Islet precursor cell (in vitro differentiated cells): ENCODE data around the gene ZDHHC6.
"Not testable (repeated sequence)": the region's sequence is repeated elsewhere in the genome, so short reads cannot be mapped to it uniquely, and the experiment has no call there.

Experiments
- DNase-seq: peaks from one replicate; pipeline ENCODE4 v3.0.0-alpha.2; 2018

Gene ZDHHC6

GRCh38 chr10:112442063-112442462 is 4.7 kb downstream of the ZDHHC6 start:
- no peak for DNase-seq

GRCh38 chr10:112441520-112441919 is 5.2 kb downstream of the ZDHHC6 start:
- DNase-seq, result no peak

GRCh38 chr10:112438356-112438755 is 8.4 kb downstream of the ZDHHC6 start:
- DNase-seq, result no peak

DNA sequence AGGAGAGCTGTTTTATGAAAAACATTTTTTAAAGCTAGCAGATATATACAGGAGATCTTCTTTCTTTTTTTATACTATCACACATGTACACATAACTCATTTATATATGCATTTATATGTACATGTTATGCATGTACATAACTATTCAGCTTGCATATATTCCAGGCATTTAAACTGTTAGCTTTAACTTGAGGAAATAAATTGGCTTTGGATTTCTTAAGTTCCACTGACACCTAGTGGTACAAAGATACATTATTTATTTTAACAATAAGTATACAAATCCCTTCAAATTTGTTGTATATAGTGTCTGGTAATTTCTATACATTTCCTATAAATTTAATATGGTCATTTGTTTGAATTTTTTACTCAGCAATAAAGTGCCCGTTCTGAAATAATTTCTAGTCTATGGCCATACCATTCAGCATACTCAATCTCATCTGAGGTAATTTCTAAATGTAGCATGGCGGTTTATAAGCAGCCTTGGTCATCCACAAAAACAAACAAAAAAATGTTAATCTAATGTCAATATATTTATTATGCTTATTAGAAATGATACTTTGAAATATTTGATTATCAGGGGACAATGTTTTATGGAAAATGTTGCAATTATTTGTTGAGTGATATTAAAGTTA is 11.6 kb downstream of the ZDHHC6 start:
- DNase-seq, result no peak

- DNase-seq, result no peak
Measured at GRCh38 chr10:112433136-112433535, 13.6 kb downstream of the ZDHHC6 start.

DNA sequence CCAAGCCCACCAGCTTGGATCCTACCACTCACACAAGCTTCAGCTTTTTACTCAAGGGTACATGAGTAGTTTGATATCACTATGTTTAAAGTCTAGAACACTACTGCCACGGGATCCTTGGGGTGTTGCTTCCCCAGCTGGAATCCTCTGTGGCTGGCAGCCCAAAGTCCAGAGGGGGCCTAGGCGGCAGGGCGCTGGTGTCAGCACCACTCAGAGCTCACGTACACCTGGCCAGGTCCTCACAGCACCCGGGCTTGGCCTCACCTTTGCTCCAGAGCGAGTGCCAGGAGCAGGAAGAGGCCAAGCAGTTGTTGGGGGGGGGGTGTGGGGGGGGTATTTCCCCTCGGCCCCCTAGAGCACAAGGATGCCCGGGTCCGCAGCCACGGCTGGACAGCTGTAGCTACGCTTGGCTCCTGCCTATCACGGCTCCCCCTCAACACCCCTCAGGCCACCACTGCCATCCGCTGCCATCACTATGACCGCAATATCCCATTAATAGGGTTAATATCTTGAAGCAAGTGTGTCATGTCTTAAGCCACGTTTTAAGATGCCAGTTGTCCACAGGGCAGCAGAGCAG is 17.0 kb downstream of the ZDHHC6 start:
- DNase-seq, result no peak

GRCh38 chr10:112429147-112429546 is 17.6 kb downstream of the ZDHHC6 start:
- no peak for DNase-seq

DNA sequence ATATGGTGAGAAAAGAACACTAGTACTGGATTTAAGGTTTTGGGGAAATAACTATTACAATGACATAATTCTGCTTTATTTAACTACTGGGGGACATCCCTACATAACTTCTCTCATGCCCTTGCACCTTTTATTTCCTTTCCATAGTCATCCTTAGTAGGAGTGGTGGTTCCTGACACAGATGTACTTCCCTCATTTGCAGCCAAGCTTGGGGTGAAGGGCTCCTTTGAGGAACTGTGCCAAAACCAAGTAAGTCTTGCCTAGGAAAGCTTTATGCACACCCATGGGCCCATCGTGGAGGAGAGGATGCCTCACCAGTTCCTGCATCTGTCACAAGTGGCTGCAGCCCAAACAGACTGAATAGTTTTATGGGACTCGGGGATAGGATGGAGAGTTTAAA is 20.6 kb downstream of the ZDHHC6 start:
- no peak for DNase-seq

DNA sequence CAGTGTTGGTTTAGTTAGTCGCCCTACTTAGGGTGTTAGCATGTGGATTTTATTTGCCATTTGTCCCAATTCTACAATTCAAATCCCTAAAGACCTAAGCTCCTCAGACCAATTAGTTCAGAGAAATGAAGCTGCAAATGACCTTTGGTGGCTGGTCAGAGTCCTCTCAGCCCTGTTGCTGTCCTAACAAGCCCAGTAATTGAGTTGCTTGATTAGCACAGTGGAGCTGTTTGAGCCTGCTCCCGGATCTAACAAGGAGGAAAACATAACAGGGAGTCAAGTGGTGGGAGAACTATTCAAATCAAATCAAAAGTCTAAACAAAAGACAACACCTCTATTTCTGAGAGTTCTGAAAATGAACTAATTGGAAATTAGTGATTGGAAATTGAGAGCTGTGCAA is 22.1 kb downstream of the ZDHHC6 start:
- DNase-seq, result no peak

GRCh38 chr10:112421731-112422130 is 25.0 kb downstream of the ZDHHC6 start:
- DNase-seq, result no peak

DNA sequence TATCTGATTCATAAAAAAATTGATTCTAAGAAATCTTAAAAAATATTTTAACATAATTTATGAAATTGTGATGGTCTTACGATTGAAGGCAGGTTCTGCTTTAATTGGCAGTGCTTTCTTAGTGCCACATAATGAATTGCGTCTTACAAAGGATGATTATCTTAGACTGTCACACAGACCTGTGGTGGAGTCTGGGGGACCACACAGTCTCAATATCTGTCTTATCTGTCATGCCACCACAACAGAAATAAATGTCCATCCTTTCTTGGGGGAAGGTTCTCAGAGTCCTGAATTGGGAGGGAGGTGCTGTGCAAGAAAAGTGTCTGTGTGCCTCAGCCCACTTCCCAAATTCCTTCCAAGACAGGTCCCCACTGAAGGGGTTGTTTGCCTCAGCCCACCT is 34.0 kb downstream of the ZDHHC6 start:
- no peak for DNase-seq

DNA sequence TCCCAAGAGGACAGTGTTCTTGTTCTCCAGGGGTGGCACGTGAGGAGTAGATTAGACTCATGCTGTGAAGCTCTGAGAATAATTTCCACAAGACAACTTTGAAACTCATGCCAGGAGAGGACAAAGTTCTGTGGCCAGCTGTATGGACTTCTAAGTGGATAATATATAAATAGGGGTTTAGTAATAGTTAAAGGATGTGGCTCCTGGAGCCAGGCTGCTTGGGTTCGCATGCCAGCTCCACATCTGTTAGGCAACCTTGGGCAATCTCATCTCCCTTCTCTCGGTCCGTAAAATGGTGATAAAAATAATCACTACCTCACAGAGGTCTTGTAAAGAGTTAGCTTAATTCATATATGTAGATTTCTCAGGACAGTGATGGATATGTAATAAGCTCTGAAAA is 37.0 kb downstream of the ZDHHC6 start:
- DNase-seq, result no peak

DNA sequence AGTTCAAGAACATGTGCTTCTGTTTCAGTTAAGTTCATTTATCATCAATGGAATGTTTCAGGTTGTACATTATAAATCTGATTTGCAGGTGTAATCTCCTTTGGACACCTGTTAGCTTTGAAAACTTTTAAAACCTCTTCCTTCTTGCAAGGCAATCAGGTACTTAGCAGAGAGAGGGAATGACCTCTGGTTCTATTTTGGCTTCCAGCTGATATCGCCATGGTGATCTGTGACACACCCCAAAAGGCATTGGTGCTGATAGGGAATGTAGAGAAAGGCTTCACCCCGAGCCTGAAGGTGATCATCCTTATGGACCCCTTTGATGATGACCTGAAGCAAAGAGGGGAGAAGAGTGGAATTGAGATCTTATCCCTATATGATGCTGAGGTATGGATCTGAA is 37.4 kb downstream of the ZDHHC6 start:
- no peak for DNase-seq

DNA sequence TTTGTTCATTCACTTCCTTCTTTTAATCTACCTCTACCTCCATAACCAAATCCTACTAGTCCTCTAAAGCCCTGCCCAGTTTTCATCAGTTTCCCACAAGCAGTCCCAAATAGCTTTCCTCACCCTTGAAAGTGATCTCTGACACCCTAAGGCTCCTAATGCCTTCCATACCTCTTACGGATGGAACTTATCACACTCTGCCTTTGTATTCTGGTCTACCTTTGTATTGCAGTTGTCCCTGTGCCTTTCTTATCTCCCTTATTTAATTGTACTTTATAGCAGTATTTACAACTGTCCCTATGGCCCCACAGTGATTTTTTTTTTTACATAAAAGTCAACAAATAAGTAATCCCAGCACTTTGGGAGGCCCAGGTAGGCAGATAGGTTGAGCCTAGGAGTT is 39.0 kb downstream of the ZDHHC6 start:
- no peak for DNase-seq

DNA sequence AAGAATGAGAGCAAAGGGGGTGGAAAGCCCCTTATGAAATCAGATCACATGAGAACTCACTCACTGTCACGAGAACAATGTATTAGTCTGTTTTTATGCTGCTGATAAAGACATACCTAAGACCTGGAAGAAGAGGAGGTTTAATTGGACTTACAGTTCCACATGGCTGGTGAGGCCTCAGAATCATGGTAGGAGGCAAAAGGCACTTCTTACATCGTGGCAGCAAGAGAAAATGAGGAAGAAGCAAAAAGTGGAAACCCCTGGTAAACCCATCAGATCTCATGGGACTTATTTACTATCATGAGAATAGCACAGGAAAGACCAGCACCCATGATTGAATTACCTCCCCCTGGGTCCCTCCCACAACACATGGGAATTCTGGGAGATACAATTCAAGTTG is 39.9 kb downstream of the ZDHHC6 start:
- not testable (repeated sequence) for DNase-seq

- no peak for DNase-seq
Measured at GRCh38 chr10:112404617-112405016, 42.1 kb downstream of the ZDHHC6 start.

DNA sequence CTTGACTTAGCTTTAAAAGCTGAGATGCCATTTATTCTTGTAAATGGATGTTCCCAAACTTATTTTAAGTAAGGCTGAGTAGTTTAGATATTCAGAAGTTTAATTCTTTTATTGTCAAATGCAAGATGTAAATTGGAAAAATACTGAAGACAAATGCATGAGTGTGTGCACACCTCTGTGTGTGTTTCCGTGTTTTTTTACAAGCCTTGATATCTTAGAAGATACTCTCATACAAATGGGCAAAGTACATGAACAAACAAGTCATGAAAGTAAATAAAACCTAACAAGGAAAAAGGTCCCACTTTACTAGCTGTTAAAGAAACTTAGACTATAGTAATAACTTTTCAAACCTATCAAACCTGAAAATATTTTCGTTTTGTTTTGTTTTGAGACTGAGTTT is 43.8 kb downstream of the ZDHHC6 start:
- DNase-seq, result no peak

DNA sequence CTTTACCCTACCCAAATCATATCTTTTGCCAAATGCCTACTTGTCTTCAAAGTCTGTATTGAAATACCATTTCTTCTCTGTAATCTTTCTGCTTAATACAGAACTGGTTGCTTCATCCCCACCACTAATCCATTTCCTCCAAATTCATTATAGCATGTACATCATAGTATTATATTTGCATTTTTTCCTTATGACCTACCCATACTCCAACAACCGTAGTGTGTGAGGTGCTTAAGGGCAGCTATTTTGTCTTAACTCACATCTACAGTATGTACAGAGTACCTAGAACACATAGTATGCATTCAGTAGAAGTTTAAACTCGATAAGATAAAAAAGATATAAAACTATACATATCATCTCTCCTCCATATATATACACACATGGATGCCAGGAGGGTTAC is 49.1 kb downstream of the ZDHHC6 start:
- DNase-seq, result no peak

- DNase-seq, result peak; percentile 58
Measured at GRCh38 chr10:112395809-112396530, 50.7 kb downstream of the ZDHHC6 start.

GRCh38 chr10:112394475-112394875 is 52.2 kb downstream of the ZDHHC6 start:
- DNase-seq, result no peak

DNA sequence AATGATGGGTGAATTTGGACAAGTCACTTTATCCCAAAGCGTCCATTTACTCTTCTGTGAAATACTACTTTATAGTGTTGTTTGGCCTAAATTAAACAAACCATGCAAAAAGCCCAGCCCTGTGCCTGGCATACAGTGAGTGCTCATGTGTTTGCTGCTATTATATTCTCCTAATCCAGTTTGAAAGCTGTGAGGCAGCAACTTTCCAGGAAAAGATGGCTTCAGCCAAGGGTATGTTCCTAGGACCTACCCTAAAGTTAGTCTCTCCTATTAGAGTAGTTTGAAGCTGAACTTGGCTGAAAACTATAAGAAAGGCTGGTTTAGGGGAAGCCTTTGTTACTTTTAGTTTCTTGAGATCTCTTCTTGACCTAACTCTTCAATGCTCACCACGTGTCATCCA is 52.9 kb downstream of the ZDHHC6 start:
- no peak for DNase-seq

DNA sequence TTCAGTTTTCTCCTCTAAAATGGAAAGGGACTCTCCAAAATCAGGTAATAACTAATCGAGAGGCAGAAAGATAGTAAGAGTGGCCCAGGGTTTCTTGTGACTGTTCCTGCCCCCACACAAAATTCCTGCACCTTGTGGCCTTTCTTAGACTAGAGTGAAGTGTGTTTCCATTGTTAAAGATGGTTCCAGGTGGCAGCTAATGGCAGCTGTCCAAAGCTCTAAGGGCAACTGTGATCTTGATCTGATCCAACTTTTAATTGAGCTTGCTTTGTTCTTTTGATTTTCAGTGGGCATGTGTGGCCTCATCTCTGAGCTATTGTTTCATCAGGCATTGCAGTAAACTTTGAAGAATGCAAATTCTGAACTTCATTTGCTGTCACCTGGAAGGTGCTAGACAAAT is 53.4 kb downstream of the ZDHHC6 start:
- no peak for DNase-seq

- no peak for DNase-seq
Measured at GRCh38 chr10:112390125-112390703, 56.5 kb downstream of the ZDHHC6 start.

GRCh38 chr10:112389271-112389822 is 57.4 kb downstream of the ZDHHC6 start:
- DNase-seq, result peak; percentile 79
